ENCODE data around the gene DLGAP1.
"Not testable (repeated sequence)": the region's sequence is repeated elsewhere in the genome, so short reads cannot be mapped to it uniquely, and the experiment has no call there.

Gene DLGAP1

GRCh38 chr18:3480827-3481573 lies 974.1 kb downstream of the DLGAP1 start:
- no peak for DNase-seq

DNA sequence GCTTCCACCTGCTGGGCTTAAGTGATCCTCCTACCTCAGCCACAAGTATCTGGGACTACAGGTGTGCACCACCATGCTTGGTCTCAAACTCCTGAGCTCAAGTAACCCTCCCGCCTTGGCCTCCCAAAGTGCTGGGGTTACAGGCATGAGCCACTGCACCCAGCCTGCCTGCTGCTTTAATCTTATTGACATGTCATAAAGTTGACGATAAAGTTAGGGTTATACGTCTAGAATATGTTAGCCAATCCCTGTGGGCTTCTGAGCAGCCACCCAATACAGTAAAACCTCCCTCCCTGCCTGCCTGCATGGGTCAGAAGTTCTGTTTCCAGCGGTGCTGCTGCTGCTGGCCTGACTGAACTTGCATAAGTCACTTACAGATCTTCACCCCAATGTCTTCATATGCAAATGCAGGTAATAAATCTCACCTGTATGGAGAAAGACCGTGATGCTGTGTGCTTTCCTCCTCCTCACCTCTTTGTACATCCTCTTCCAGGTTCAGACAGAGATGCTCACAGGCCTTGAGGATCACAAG lies 975.1 kb downstream of the DLGAP1 start:
- no peak for DNase-seq

DNA sequence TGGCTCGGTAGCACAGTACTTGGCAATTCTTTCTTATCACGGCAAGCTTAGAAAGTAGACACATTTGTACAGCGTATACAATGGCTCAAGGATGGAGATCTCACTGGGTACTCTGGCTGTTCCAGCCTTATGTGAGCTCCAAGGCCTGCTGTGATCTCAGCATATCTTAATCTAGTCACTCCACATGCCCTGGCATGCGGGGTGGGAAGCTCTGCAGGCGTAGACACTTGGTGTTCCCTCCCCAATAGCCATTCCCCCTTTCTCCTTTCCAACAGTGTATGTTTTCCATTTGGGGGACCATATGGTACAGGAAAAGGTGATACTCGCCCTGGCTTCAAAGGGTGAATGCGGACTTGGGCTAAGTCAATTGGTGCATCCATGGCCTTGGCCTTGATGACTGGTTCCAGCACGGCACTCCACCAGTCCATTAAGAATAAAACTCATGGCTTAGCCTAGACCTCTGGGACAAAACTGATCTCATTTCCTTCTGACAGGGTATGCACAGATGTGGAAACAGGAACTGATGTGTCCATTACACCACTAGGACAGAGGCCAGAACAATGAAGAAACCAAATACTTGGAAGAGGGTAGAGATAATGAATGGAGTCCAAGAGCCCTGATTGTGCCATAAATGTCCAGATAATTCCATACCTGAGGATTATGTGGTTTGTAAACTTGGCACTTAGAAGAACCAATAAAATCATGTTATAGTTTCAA lies 976.7 kb downstream of the DLGAP1 start:
- DNase-seq: no peak

- no peak for DNase-seq
Measured at GRCh38 chr18:3472681-3473544, 982.2 kb downstream of the DLGAP1 start.

DNA sequence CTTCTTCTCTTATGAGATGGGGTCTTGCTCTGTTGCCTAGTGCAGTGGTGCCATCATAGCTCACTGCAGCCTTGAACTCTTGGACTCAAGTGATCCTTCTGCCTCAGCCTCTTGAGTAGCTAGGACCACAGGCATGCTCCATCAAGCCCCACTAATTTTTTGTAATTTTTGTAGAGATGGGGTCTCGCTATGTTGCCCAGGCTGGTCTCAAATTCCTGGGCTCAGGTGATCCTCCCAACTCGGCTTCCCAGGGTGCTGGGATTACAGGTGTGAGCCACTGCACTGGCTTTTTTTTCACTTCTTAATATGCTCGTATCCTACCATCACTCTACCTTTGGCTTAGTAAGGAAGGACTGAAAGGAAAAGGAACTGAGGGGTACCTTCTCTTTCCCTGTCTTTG lies 983.0 kb downstream of the DLGAP1 start:
- not testable (repeated sequence) for DNase-seq

- no peak for DNase-seq
Measured at GRCh38 chr18:3471141-3471648, 983.9 kb downstream of the DLGAP1 start.

DNA sequence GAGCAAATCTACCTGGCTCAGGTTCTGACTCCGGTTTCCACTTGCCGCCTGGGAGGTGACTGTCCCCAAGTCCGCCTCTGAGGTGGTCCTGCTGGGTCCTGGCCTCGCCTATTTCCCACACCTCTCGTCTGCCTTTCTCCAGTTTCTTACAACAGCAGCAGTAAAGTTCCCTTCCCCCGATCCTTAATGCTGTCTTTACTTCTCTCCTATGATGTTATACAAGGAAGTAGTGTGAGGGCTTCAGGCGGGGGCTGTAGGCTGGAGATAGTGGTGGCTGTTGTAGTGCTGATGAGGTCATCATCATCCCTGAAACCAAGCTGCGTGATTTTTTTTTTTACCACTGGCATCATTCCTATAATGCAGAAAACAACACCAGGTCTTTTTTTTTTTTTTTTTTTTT lies 986.3 kb downstream of the DLGAP1 start:
- no peak for DNase-seq

GRCh38 chr18:3468066-3468705 lies 986.9 kb downstream of the DLGAP1 start:
- no peak for DNase-seq

GRCh38 chr18:3466872-3467271 lies 988.2 kb downstream of the DLGAP1 start:
- DNase-seq: no peak

GRCh38 chr18:3466045-3466444 lies 989.1 kb downstream of the DLGAP1 start:
- no peak for DNase-seq

DNA sequence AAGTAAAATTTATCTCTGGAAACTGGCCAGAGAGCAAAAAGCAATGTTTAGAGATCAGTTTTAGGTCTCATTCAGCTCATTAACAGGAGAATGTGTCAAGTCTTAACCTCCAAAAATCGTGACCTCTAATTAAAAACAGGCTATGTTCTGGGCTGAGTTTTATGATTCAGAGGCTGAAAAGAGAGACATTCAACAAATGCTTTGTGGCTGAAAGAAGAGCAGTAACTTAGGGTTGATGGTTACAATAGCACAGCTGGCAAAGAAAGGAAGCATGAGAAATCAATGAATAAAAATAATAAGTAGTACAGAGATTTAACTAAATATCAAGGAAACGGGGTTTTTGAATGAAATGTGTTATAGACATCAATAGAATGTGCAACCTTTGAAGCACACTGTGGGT lies 992.1 kb downstream of the DLGAP1 start:
- no peak for DNase-seq

DNA sequence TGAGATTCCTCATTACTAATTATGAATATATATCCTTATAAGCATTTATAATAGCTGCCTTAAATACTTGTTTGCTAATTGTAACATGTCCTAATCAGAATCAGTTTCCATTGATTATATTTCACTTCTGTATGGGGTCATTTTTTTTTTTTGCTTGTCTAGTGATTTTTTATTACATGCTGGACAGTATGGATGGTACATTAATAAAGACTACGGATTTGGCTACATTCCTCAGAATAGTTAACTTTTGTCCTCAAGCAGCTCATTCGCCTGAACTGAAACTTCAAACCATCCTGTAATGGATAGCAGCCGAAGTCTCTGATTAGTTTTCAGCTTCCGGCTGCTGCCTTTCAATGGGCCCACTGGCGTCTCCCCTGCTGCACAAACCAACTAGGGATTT lies 993.4 kb downstream of the DLGAP1 start:
- DNase-seq: no peak

DNA sequence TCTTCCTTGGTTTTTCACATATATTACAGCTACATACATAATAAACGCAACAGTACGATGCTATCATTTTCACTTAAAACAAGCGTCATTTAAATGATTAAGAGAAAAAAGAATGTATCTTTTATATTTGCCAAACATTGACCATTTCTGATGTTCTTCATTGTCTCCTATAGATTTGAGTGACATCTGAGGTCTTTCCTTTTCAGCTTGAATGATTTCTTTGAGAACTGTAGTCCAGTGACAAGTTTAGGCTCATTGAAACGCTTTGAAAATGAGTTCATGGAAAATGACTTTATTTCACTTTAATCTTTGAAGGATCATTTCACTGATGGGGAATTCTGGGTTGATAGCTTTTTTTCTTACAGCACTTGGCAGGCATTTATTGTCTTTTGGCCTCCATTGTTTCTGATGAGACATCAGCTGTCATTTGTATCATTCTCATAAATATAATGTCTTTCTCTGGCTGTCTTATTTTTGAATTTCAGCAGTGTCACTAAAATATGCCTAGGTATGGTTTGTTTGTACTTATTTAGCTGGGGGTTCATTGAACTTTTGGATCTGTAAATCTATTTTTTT lies 994.2 kb downstream of the DLGAP1 start:
- DNase-seq: no peak

DNA sequence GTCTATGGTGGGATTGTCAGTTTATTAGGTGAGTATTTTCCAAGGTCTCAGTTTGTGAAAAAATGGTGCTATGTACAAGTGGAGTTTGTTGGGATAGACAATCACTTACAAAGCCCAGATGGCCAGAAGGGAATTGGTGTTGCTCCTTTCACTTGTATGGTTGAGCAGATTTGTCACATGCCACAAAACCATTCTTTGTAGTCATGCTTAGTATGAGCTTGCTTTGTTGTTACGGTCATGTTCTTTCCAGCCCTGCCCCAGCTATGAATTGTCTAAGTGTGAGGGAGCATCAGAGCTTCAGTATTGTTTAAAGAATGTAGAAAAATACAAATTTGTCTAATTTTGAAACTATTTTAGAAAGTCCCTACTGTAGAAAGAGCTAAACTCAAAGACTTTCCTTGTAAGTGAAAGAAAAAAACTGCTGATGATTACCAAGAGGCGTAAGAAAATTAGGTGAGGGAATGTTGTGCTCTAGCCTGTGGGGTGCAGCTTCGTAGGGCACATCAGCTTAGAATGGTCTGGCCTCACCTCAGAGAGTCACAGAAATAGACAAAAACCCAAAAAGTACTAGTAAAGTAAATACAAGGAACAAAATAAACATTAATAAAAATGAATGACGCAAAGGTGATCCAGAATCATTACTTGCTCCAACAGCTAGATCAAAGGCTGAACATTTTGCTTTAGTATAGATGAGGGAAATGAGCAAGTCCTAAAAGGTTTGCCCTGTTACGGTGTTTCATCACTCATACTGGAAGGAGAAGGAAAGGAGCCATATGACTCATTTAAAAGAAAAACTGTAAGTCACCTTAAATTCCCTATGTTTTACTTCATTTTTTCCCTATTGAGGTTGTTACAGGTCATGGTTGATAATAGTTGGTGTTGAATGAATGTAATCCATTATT lies 995.9 kb downstream of the DLGAP1 start:
- DNase-seq: no peak

DNA sequence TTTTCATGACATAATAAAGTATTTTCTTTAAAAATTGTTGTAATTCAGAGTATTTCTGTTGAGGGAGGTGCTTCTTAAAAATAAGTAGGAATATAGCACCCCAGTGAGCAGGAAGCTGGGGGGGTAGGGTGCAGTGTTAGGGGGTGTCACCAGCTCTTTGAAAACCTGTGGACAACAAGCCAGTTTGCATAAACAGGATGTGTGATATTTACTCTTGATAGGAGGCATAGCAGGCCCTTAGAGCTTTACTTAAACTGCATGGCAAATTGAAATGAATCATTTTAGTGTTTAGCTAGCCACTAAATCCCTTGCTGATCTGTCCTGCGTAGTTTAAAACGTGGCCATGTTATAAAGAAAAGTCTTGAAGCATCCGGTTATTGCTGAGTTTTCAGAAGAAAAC lies 996.7 kb downstream of the DLGAP1 start:
- no peak for DNase-seq

GRCh38 chr18:3457261-3457724 lies 997.8 kb downstream of the DLGAP1 start:
- DNase-seq: no peak

GRCh38 chr18:3456686-3457069 lies 998.4 kb downstream of the DLGAP1 start:
- DNase-seq: no peak

DNA sequence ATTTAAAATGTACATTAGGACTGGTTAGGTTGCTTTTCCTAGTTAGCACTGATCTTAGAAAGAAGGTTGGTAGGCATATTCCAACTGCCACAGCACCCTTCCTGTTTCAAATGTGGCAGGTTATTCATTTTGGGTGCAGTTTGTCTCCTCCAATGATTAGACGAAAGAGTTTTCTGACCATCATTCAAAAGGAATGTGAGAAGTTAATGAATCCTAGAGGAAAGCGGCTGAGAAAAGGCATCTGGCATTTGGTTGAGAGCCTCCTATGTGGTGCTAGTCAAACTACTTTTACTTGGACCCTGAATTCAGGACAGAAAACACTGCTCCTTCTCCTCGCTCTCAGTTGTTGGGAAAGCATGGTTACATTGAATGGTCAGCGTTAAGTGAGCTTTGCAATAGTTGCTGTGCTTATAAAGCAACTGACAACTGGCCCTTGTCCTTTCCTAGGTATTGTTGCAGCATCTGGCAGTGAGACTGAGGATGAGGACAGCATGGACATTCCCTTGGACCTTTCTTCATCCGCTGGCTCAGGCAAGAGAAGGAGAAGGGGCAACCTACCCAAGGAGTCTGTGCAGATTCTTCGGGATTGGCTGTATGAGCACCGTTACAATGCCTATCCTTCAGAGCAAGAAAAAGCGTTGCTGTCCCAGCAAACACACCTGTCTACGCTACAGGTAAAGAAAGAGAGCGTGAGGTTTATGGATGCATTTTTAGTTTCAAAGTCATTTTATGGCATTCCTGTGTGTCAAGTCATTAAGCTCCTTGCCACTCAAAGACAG lies 999.0 kb downstream of the DLGAP1 start:
- DNase-seq: no peak

DNA sequence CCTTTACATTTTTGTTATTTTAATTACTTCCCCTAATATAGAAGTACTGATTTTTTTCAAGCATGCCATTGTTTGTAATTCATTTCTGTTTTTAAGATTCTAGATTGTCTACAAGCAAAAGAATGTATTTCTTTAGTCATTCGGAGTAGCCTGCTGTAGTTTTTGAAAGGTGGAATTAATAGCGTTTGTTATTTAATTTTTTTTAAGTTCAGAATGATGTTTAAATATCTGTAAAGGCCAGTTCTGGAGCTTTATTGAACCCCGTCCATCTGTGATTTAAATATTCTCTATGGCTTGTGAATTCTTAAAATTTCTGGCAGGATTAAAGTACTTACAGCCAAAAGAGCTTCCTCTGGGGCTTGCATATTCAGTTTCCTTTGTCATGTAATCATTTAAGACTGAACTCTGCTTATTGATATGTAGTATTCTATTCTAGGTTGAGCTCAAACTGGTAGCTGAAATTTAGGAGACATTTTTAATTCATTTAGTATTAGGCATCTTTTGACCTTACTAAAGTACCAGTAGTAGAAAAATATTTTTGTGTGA lies 999.9 kb downstream of the DLGAP1 start:
- no peak for DNase-seq
